ENCODE measurements around the gene FAM181A. TPM values are rescaled to one million over a fixed set of nuclear protein-coding genes. Genes with fewer than 3 reads are reported as not detected.

Gene FAM181A
- total RNA-seq, 1 donor from 2014 or later, result not detected

- TF ChIP-seq CTCF (IDR thresholded peaks at IDR 0.05; ENCODE audit: insufficient read depth, low read length, severe bottlenecking), result no peak
- H3K36me3 ChIP-seq (ENCODE audit: control insufficient read depth, insufficient read depth, low read length), result no peaks in the 10 kb centered on the region
- H3K27me3 ChIP-seq (ENCODE audit: control insufficient read depth, insufficient read depth, low read length), result no peaks in the 10 kb centered on the region
- no peak overlapping the region for H3K4me3 ChIP-seq (ENCODE audit: low read depth, low read length)
- DNase-seq (ENCODE audit: low read depth) (no peak), FAIRE-seq (no peak)
These were observed 17.4 kb downstream of the FAM181A start for GRCh38 chr14:93944348-93945069.

- Histone ChIP-seq H3K36me3 (ENCODE audit: control insufficient read depth, insufficient read depth, low read length) (no peaks in the 10 kb centered on the region), H3K27me3 (ENCODE audit: control insufficient read depth, insufficient read depth, low read length) (no peaks in the 10 kb centered on the region), H3K4me3 (ENCODE audit: low read depth, low read length) (no peak overlapping the region)
- FAIRE-seq, result no peak
- DNase-seq (ENCODE audit: low read depth), result no peak
- TF ChIP-seq CTCF (IDR thresholded peaks at IDR 0.05; ENCODE audit: insufficient read depth, low read length, severe bottlenecking), result no peak
These were observed 17.9 kb downstream of the FAM181A start for GRCh38 chr14:93945070-93945399.

GRCh38 chr14:93946104-93946503 is 19.0 kb downstream of the FAM181A start:
- FAIRE-seq, result no peak
- no peak for DNase-seq (ENCODE audit: low read depth)
- TF ChIP-seq CTCF (IDR thresholded peaks at IDR 0.05; ENCODE audit: insufficient read depth, low read length, severe bottlenecking), result no peak
- no peaks in the 10 kb centered on the region for H3K36me3 ChIP-seq (ENCODE audit: control insufficient read depth, insufficient read depth, low read length)
- H3K4me3 ChIP-seq (ENCODE audit: low read depth, low read length), result no peak overlapping the region
- H3K27me3 ChIP-seq (ENCODE audit: control insufficient read depth, insufficient read depth, low read length), result no peaks in the 10 kb centered on the region

GRCh38 chr14:93946541-93947090 is 19.5 kb downstream of the FAM181A start:
- no peaks in the 10 kb centered on the region for H3K36me3 ChIP-seq (ENCODE audit: control insufficient read depth, insufficient read depth, low read length)
- H3K4me3 ChIP-seq (ENCODE audit: low read depth, low read length), result no peak overlapping the region
- H3K27me3 ChIP-seq (ENCODE audit: control insufficient read depth, insufficient read depth, low read length), result no peaks in the 10 kb centered on the region
- FAIRE-seq (no peak), DNase-seq (ENCODE audit: low read depth) (peak; percentile 91)
- no peak for TF ChIP-seq CTCF (IDR thresholded peaks at IDR 0.05; ENCODE audit: insufficient read depth, low read length, severe bottlenecking)

- Histone ChIP-seq H3K36me3 (ENCODE audit: control insufficient read depth, insufficient read depth, low read length) (no peaks in the 10 kb centered on the region), H3K27me3 (ENCODE audit: control insufficient read depth, insufficient read depth, low read length) (no peaks in the 10 kb centered on the region), H3K4me3 (ENCODE audit: low read depth, low read length) (no peak overlapping the region)
- no peak for FAIRE-seq
- DNase-seq (ENCODE audit: low read depth), result no peak
- TF ChIP-seq CTCF (IDR thresholded peaks at IDR 0.05; ENCODE audit: insufficient read depth, low read length, severe bottlenecking), result no peak
These were observed 20.1 kb downstream of the FAM181A start for GRCh38 chr14:93947282-93947681.
